Measurements from ENCODE around the gene BOLA1. TPM values are rescaled to one million over a fixed set of nuclear protein-coding genes. Genes with fewer than 3 reads are reported as not detected.
"Not testable (repeated sequence)": the region's sequence is repeated elsewhere in the genome, so short reads cannot be mapped to it uniquely, and the experiment has no call there.

BOLA1 gene
- polyA plus RNA-seq, 1 experiment = 10.1 TPM

GRCh38 chr1:149936170-149936991, 37.0 kb downstream of the BOLA1 start, which contains the start of gene MTMR11:
Gene MTMR11, minus strand, starts transcription at chr1:149936879. Its CDS starts 232 bp downstream, at chr1:149936647.
- POLR2A ChIA-PET = interaction anchor here (0.7 to 3.0 kb wide), 2 partner anchors 49 to 251 kb away, joined by 4 to 14 read pairs; a partner anchor contains a TSS
- no peaks in the 10 kb centered on the region for H3K9me3 ChIP-seq (ENCODE audit: control insufficient read depth, insufficient read depth, low read length)
- DNase-seq (ENCODE audit: low read depth, low spot score) = no peak
- H3K27me3 ChIP-seq (ENCODE audit: control insufficient read depth, insufficient read depth, low read length) = no peaks in the 10 kb centered on the region
- CTCF ChIA-PET = no interaction called here
- peak within 1 kb of the TSS; percentile 89 for H3K4me3 ChIP-seq (ENCODE audit: low read depth, low read length)
- H3K27ac ChIP-seq (ENCODE audit: low read depth, low read length) = peak within 1 kb of the TSS; percentile 25
- TF ChIP-seq, protein P1, sequence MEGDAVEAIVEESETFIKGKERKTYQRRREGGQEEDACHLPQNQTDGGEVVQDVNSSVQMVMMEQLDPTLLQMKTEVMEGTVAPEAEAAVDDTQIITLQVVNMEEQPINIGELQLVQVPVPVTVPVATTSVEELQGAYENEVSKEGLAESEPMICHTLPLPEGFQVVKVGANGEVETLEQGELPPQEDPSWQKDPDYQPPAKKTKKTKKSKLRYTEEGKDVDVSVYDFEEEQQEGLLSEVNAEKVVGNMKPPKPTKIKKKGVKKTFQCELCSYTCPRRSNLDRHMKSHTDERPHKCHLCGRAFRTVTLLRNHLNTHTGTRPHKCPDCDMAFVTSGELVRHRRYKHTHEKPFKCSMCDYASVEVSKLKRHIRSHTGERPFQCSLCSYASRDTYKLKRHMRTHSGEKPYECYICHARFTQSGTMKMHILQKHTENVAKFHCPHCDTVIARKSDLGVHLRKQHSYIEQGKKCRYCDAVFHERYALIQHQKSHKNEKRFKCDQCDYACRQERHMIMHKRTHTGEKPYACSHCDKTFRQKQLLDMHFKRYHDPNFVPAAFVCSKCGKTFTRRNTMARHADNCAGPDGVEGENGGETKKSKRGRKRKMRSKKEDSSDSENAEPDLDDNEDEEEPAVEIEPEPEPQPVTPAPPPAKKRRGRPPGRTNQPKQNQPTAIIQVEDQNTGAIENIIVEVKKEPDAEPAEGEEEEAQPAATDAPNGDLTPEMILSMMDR (IDR thresholded peaks at IDR 0.05; ENCODE audit: low read depth, low read length) = no peak

DNA sequence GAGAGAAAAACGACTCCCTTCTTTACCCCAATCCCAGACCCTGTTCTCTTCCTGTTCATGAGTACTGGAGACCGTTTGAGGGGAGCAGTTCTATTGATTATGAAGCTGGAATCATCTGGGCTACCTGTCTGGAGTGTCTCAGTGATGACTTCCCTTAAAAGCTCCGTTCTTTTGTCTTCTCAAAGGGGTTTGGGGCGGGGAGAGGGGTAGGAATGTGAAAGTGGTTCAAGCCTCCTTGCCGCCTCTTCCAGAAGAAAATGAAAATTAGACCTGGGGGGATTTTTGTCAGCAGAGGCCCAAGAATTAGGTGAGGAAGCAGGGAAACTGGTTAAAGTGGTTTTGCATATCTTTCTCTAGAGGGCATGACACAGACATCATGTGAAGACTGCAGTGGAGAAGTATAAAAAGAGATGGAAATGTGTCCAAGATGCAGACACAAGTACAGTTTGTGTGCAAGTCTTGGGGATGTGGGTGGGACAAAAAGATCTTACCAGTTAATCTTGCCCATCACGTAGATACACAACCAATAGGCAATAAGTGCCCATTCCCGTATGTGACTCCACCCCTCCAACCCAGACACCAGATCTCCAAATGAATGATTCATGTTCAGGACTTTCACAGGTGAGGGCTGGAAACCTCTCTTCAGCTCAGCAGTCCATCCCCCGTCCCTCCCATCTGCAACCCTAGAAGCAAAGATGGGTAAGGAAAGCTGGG, 37.8 kb downstream of the BOLA1 start:
- H3K27ac ChIP-seq (ENCODE audit: low read depth, low read length) = peak overlapping the region; percentile 25
- DNase-seq (ENCODE audit: low read depth, low spot score) = no peak
- CTCF ChIA-PET = interaction anchor here (0.5 to 0.6 kb wide), 2 partner anchors 18 to 234 kb away, joined by 3 read pairs; no protein-coding TSS in a partner anchor

DNA sequence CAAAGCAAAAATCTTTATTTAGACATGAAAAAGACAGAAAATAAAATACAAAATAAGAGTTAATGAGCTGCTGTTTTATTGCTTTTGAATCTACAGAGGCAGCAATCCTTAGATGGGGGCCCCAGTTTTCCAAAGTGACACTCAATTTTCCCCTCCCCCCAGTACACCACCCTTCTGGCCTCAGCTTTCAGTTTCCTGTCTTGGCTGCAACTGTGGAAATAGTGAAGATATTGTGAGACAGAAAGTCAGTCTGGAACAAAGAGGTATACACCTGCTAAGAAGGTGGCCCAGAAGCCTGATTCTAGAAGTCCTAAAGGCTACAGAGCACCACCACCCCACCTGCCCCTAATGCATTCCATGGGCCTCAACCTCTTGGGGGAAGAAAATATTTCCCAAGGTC, 38.4 kb downstream of the BOLA1 start:
- ChIA-PET POLR2A (interaction anchor here (0.6 to 3.0 kb wide), 3 partner anchors 11 to 334 kb away, joined by 3 to 14 read pairs (median 4); a partner anchor contains a TSS), CTCF (interaction anchor here (0.5 to 2.5 kb wide), 3 partner anchors 18 to 234 kb away, joined by 3 to 9 read pairs (median 3); no protein-coding TSS in a partner anchor)
- H3K27ac ChIP-seq (ENCODE audit: low read depth, low read length) = no peak overlapping the region
- no peak for DNase-seq (ENCODE audit: low read depth, low spot score)
- no peak overlapping the region for H3K4me3 ChIP-seq (ENCODE audit: low read depth, low read length)
- no peaks in the 10 kb centered on the region for H3K27me3 ChIP-seq (ENCODE audit: control insufficient read depth, insufficient read depth, low read length)
- TF ChIP-seq, protein P1 (IDR thresholded peaks at IDR 0.05; ENCODE audit: low read depth, low read length) = no peak
- no peaks in the 10 kb centered on the region for H3K9me3 ChIP-seq (ENCODE audit: control insufficient read depth, insufficient read depth, low read length)

More for the DNA sequence above, 37.8 kb downstream of the BOLA1 start:
- POLR2A ChIA-PET = interaction anchor here (3.0 kb wide), 1 partner anchor 50 kb away, joined by 14 read pairs; a partner anchor contains a TSS
- TF ChIP-seq, protein P1 (IDR thresholded peaks at IDR 0.05; ENCODE audit: low read depth, low read length) = peak; percentile 31
- H3K4me3 ChIP-seq (ENCODE audit: low read depth, low read length) = peak overlapping the region; percentile 89
- H3K27me3 ChIP-seq (ENCODE audit: control insufficient read depth, insufficient read depth, low read length) = no peaks in the 10 kb centered on the region
- H3K9me3 ChIP-seq (ENCODE audit: control insufficient read depth, insufficient read depth, low read length) = no peaks in the 10 kb centered on the region

DNA sequence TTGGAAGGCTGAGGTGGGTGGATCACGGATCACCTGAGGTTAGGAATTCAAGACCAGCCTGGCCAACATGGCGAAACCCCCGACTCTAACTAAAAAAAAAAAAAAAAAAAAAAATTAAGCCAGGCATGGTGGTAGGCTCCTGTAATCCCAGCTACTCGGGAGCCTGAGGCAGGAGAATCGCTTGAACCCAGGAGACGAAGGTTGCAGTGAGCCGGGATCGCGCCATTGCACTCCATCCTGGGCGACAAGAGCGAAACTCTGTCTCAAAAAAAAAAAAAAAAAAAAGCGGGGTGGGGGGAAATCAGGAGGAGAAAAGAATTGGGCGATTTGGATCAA, 39.3 kb downstream of the BOLA1 start:
- ChIA-PET CTCF (interaction anchor here (0.6 to 2.5 kb wide), 3 partner anchors 22 to 249 kb away, joined by 4 to 11 read pairs (median 9); no protein-coding TSS in a partner anchor), POLR2A (interaction anchor here (0.5 to 1.4 kb wide), 4 partner anchors 11 to 51 kb away, joined by 4 to 20 read pairs (median 6); partner anchors contain the start of genes SF3B4 and SV2A)
- not testable (repeated sequence) for H3K4me3 ChIP-seq (ENCODE audit: low read depth, low read length); H3K27ac ChIP-seq (ENCODE audit: low read depth, low read length); H3K27me3 ChIP-seq (ENCODE audit: control insufficient read depth, insufficient read depth, low read length); H3K9me3 ChIP-seq (ENCODE audit: control insufficient read depth, insufficient read depth, low read length); DNase-seq (ENCODE audit: low read depth, low spot score)

- no peaks in the 10 kb centered on the region for H3K27me3 ChIP-seq (ENCODE audit: control insufficient read depth, insufficient read depth, low read length)
- no peak overlapping the region for H3K4me3 ChIP-seq (ENCODE audit: low read depth, low read length)
- ChIA-PET POLR2A (no interaction called here), CTCF (interaction anchor here (2.1 kb wide), 1 partner anchor 247 kb away, joined by 11 read pairs; no protein-coding TSS in a partner anchor)
- no peak overlapping the region for H3K27ac ChIP-seq (ENCODE audit: low read depth, low read length)
- no peak for DNase-seq (ENCODE audit: low read depth, low spot score)
- no peaks in the 10 kb centered on the region for H3K9me3 ChIP-seq (ENCODE audit: control insufficient read depth, insufficient read depth, low read length)
- TF ChIP-seq, protein P1 (IDR thresholded peaks at IDR 0.05; ENCODE audit: low read depth, low read length) = no peak
Observed at GRCh38 chr1:149940427-149940826, 41.1 kb downstream of the BOLA1 start.

Data from AG04450 (cell line).